Measurements from ENCODE around the gene TBX18. TPM values are rescaled to one million over a fixed set of nuclear protein-coding genes. Genes with fewer than 3 reads are reported as not detected.
A peak's percentile ranks its signal among the peaks of the same experiment; 100 is the strongest.

TBX18 gene
- total and polyA plus RNA-seq, 4 donors: 7.9 to 32.8 (median 19.0) TPM

DNA sequence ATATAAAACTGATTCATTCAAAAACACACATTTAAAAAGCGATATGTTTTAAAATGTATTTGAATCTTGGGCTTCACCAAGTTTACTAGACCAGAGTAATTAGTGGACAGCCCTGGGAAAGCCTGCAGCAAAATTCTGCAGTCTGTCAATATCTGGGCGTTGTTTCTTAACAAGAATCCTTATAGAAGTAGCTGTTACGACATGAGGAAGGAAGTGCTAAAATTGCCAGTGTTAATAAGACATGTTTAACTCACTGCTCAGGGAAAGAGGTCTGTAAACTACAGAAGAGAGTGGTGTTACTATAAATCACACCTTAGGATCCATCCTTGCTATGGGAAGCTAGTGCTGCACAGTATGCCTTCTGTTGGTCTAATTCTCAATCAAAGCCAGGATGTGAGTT, 120.6 kb downstream of the TBX18 start:
- 70% methylated on average over 2 of the region's 3 CpGs for WGBS (ENCODE audit: insufficient coverage)
- DNase-seq (ENCODE audit: low read depth in 4 of 6, low spot score in 6 of 6): no peak
- H3K4me1 ChIP-seq (ENCODE audit: control insufficient read depth, insufficient read depth, low read length): no peaks in the 10 kb centered on the region
- H3K4me3 ChIP-seq (ENCODE audit: low read depth, low read length): no peak overlapping the region
- H3K27ac ChIP-seq (ENCODE audit: low read depth, low read length): no peak overlapping the region
- no peaks in the 10 kb centered on the region for H3K36me3 ChIP-seq (ENCODE audit: control insufficient read depth, insufficient read depth, low read length)
- H3K9me3 ChIP-seq (ENCODE audit: control insufficient read depth, insufficient read depth, low read length): no peaks in the 10 kb centered on the region
- H3K27me3 ChIP-seq (ENCODE audit: control insufficient read depth, insufficient read depth, low read length): no peaks in the 10 kb centered on the region

DNA sequence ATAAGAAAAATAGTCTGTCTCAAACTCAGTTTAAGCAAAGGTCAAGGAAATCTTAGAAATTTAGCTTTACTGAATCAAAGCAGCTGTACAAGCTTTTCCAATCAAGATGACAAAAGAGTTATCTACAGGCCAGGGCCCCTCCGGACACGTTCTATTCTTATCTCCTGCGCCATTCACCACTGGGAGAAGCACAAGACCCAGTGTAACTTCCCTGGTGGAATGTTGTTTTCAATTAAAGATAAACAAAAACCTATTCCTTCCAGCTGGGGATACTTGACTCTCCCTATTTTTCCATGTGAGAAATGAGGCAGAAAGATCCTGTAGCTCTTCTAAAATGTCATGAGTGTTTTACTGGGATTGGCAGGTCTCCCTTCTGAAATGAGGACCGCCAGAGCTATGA, 123.3 kb downstream of the TBX18 start:
- H3K9me3 ChIP-seq (ENCODE audit: control insufficient read depth, insufficient read depth, low read length): no peaks in the 10 kb centered on the region
- H3K27ac ChIP-seq (ENCODE audit: low read depth, low read length): peak overlapping the region; percentile 35
- H3K36me3 ChIP-seq (ENCODE audit: control insufficient read depth, insufficient read depth, low read length): no peaks in the 10 kb centered on the region
- DNase-seq (ENCODE audit: low read depth in 4 of 6, low spot score in 6 of 6): peak in 1 of 6 donors; percentile 27
- no peaks in the 10 kb centered on the region for H3K4me1 ChIP-seq (ENCODE audit: control insufficient read depth, insufficient read depth, low read length)
- no CpG with 5 or more reads among the region's 4 CpGs for WGBS (ENCODE audit: insufficient coverage)
- no peaks in the 10 kb centered on the region for H3K27me3 ChIP-seq (ENCODE audit: control insufficient read depth, insufficient read depth, low read length)
- no peak overlapping the region for H3K4me3 ChIP-seq (ENCODE audit: low read depth, low read length)

DNA sequence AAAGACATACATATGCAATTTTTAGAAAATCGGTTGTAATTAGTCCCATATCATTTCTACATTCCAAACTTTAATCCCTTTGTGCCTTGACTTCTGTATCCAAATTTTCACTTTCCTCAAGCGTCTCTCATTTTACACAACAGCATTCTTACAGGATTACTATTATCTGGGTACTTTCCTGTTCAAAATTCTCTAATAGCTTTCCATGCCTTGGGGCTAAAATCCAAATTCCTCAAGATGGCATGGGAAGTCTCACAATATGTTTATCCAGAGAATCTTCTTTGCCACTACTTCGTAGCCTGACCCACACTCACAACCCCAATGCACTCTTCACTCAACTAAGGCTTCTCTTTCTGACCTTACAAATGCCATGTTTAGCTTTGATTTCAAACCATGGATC, 125.0 kb downstream of the TBX18 start:
- WGBS (ENCODE audit: insufficient coverage): 89% methylated on average over 3 of the region's 3 CpGs

DNA sequence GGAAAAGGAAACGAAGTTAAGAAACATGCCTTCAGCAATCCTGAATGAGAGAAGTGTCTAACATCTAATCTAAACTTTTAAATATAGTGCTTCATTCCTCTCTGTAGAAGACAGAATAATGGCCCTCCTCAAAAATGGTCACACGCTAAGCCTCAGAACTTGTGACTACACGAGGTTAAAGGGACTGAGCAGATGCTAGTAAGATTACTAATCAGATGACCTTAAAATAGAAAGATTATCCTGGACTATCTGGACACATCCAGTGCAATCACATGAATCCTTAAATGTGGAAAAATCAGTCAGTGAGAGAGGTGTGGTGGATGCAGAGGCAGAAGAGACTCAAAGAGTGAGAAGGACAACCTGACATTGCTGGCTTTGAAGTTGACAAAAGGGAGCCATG, 126.1 kb downstream of the TBX18 start:
- DNase-seq (ENCODE audit: low read depth in 4 of 6, low spot score in 6 of 6): no peak
- H3K27ac ChIP-seq (ENCODE audit: low read depth, low read length): no peak overlapping the region
- WGBS (ENCODE audit: insufficient coverage): no CpG with 5 or more reads among the region's 3 CpGs
- no peak overlapping the region for H3K4me3 ChIP-seq (ENCODE audit: low read depth, low read length)
- no peaks in the 10 kb centered on the region for H3K27me3 ChIP-seq (ENCODE audit: control insufficient read depth, insufficient read depth, low read length)
- no peaks in the 10 kb centered on the region for H3K36me3 ChIP-seq (ENCODE audit: control insufficient read depth, insufficient read depth, low read length)
- no peaks in the 10 kb centered on the region for H3K4me1 ChIP-seq (ENCODE audit: control insufficient read depth, insufficient read depth, low read length)
- no peaks in the 10 kb centered on the region for H3K9me3 ChIP-seq (ENCODE audit: control insufficient read depth, insufficient read depth, low read length)

More for the DNA sequence above, 125.0 kb downstream of the TBX18 start:
- Histone ChIP-seq H3K27ac (ENCODE audit: low read depth, low read length) (no peak overlapping the region), H3K4me3 (ENCODE audit: low read depth, low read length) (no peak overlapping the region), H3K36me3 (ENCODE audit: control insufficient read depth, insufficient read depth, low read length) (no peaks in the 10 kb centered on the region), H3K27me3 (ENCODE audit: control insufficient read depth, insufficient read depth, low read length) (no peaks in the 10 kb centered on the region), H3K4me1 (ENCODE audit: control insufficient read depth, insufficient read depth, low read length) (no peaks in the 10 kb centered on the region), H3K9me3 (ENCODE audit: control insufficient read depth, insufficient read depth, low read length) (no peaks in the 10 kb centered on the region)
- DNase-seq (ENCODE audit: low read depth in 4 of 6, low spot score in 6 of 6): no peak

Small RNA genes lying within 50 kb of the gene (small RNA-seq; reads per million reads assigned to genes)
- gene AL590143.1 (ENCODE audit: low replicate concordance): not detected
